PC-9 (cell line): ENCODE data around the gene RAD9A. TPM values are rescaled to one million over a fixed set of nuclear protein-coding genes. Genes with fewer than 3 reads are reported as not detected.

Source experiments
- BruUV-seq: library from RNA; stranded (reverse); fragments of 400-500 nt; replicated peaks from 2 replicates; lab custom pipeline; 2021; lab: Mats Ljungman, UMichigan
- CTCF ChIA-PET: fragments of 300-600 bp; sonication (Branson Sonifier 250); formaldehyde crosslinking; loops from one replicate; lab custom pipeline; 2022; ENCODE audit warnings: antibody characterized with exemption; lab: Charles Lee
- POLR2A ChIA-PET: fragments of 300-600 bp; sonication (Branson Sonifier 250); formaldehyde crosslinking; loops from one replicate; lab custom pipeline; 2022; ENCODE audit warnings: antibody characterized with exemption; ENCODE audit not compliant: unreplicated experiment; lab: Charles Lee
- DNase-seq, 2 experiments: peaks; one replicate each; pipeline versions ENCODE4 v3.0.0 to v3.0.0-alpha.2; 2015 to 2022; ENCODE audit warnings: mixed read lengths in 1 of 2
- H2AFZ ChIP-seq: fragments of 200-600 bp; sonication (generic); 2 replicates; pipeline ENCODE4 v1.8.1; 2017; ENCODE audit warnings: antibody characterized with exemption
- H3F3A ChIP-seq: fragments of 200-600 bp; sonication (generic); 2 replicates; pipeline ENCODE4 v1.8.1; 2017; ENCODE audit warnings: antibody characterized with exemption, mild to moderate bottlenecking, low read depth; ENCODE audit not compliant: insufficient read depth
- H3K27ac ChIP-seq: fragments of 200-600 bp; sonication (generic); 2 replicates; pipeline ENCODE4 v1.6.1; 2016; ENCODE audit warnings: mixed run types
- H3K27me3 ChIP-seq: fragments of 200-600 bp; sonication (generic); 2 replicates; pipeline ENCODE4 v1.6.1; 2016; ENCODE audit warnings: low read depth, mixed run types; ENCODE audit not compliant: insufficient read depth
- H3K36me3 ChIP-seq: fragments of 200-600 bp; sonication (generic); 2 replicates; pipeline ENCODE4 v1.6.1; 2016; ENCODE audit warnings: low read depth, mixed run types
- H3K4me1 ChIP-seq: fragments of 200-600 bp; sonication (generic); replicated peaks from 2 replicates; pipeline ENCODE4 v1.6.1; 2016; ENCODE audit warnings: mixed run types; ENCODE audit not compliant: insufficient read depth
- H3K4me2 ChIP-seq: fragments of 200-600 bp; sonication (generic); 2 replicates; pipeline ENCODE4 v1.6.1; 2017; ENCODE audit warnings: mixed run types
- H3K4me3 ChIP-seq: fragments of 200-600 bp; sonication (generic); 2 replicates; pipeline ENCODE4 v1.6.1; 2016; ENCODE audit warnings: mixed run types
- H3K79me2 ChIP-seq: fragments of 200-600 bp; sonication (generic); 2 replicates; pipeline ENCODE4 v1.6.1; 2017; ENCODE audit warnings: low read depth, mixed run types
- H3K9me2 ChIP-seq: fragments of 200-600 bp; sonication (generic); 2 replicates; pipeline ENCODE4 v1.8.1; 2017; ENCODE audit warnings: mild to moderate bottlenecking; ENCODE audit not compliant: insufficient read depth
- H3K9me3 ChIP-seq: fragments of 200-600 bp; sonication (generic); 2 replicates; pipeline ENCODE4 v1.8.1; 2016; ENCODE audit warnings: low read depth; ENCODE audit not compliant: insufficient read depth
- H4K20me1 ChIP-seq: fragments of 200-600 bp; sonication (generic); 2 replicates; pipeline ENCODE4 v1.8.1; 2017; ENCODE audit not compliant: insufficient read depth
- CTCF ChIP-seq: fragments of 200-600 bp; sonication (generic); conservative IDR thresholded peaks from 2 replicates; pipeline ENCODE4 v1.6.1; 2017; ENCODE audit warnings: mixed run types, antibody characterized with exemption, mild to moderate bottlenecking, moderate library complexity
- EZH2 ChIP-seq: fragments of 200-600 bp; sonication (generic); IDR thresholded peaks from 2 replicates; pipeline ENCODE4 v1.8.0; 2017; ENCODE audit warnings: antibody characterized with exemption, low read depth
- intact Hi-C: fragments of 100-400 bp; cut with micrococcal nuclease; formaldehyde crosslinking; loops from one replicate; pipeline ENCODE4 v1.10.0; 2022; ENCODE audit not compliant: unreplicated experiment
- total RNA-seq: library from RNA; stranded (reverse); gene quantifications from 2 replicates; pipeline ENCODE4 v1.2.3, GENCODE V29; 2021

RAD9A gene
- total RNA-seq, 1 experiment from 2014 or later = 62.8 TPM

DNA sequence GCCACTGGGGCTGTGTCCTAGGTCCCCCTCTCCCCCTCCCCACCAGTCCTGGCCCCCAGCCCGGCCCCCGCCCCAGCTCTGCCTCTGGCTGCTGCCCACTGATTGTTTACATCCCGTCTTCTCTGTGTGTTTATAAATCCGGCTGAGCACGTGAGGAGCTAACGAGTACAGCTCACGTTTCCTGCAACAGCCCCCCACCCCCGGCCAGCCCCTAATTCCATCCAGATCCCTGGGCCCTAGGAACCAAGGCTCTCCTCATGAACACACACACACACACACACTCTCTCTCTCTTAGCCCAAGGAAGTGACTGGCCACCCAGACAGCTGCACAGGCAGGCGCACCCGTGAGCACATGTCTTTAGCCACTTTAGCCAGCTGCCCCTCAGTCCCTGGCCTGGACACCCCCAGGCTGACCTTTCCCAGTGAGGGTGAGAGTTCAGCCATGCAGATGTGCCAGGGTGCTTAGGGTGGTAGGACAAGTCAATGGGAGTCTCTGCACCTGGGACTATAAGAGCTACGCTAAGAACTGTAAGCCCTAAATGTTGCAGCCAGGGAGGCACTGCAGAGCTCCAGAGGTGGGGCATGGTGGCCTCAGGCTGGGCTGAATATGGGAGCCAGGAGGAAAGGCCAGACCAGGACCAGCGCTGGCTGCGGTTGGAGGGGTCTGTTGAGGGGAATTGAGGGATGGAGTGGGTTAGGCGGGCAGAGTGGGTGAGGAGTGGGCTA lies 21.3 kb upstream of the RAD9A start:
- Histone ChIP-seq H4K20me1 (peaks cover 48% of the 10 kb centered on the region), H3K27ac (no peak overlapping the region), H3K4me2 (peak overlapping the region; percentile 23), H3K9me3 (no peaks in the 10 kb centered on the region), H3K36me3 (peaks cover 8% of the 10 kb centered on the region), H3K9me2 (no peaks in the 10 kb centered on the region), H3F3A (peaks cover 35% of the 10 kb centered on the region), H3K27me3 (no peaks in the 10 kb centered on the region), H2AFZ (no peak overlapping the region), H3K4me3 (no peak overlapping the region), H3K79me2 (peaks cover 60% of the 10 kb centered on the region), H3K4me1 (peaks cover 24% of the 10 kb centered on the region)
- POLR2A ChIA-PET = interaction anchor here (0.6 to 0.9 kb wide), 4 partner anchors 17 to 1246 kb away, joined by 4 to 8 read pairs (median 6); no protein-coding TSS in a partner anchor
- DNase-seq = no peak
- BruUV-seq = no TSS peak
- CTCF ChIA-PET = interaction anchor here (0.5 to 2.5 kb wide), 7 partner anchors 10 to 193 kb away, joined by 3 to 12 read pairs (median 7); no protein-coding TSS in a partner anchor
- no peak for TF ChIP-seq CTCF
- no peak for TF ChIP-seq EZH2
- intact Hi-C loops = loop anchor here (5.0 to 10.0 kb wide), 3 partner anchors 126 to 526 kb away; partner anchors contain the start of genes CDK2AP2, PITPNM1 and RCE1

- CTCF ChIA-PET = interaction anchor here (0.6 to 2.5 kb wide), 6 partner anchors 9 to 20 kb away, joined by 4 to 12 read pairs (median 8); no protein-coding TSS in a partner anchor
Measured at GRCh38 chr11:67371189-67371910, 20.4 kb upstream of the RAD9A start.

More at GRCh38 chr11:67371189-67371910, 20.4 kb upstream of the RAD9A start:
- Histone ChIP-seq H3K27ac (no peak overlapping the region), H3K4me2 (peak overlapping the region; percentile 94), H3K27me3 (no peaks in the 10 kb centered on the region), H2AFZ (no peak overlapping the region), H3K9me2 (no peaks in the 10 kb centered on the region), H3K36me3 (peaks cover 5% of the 10 kb centered on the region), H3F3A (peaks cover 38% of the 10 kb centered on the region), H3K79me2 (peaks cover 66% of the 10 kb centered on the region), H3K9me3 (no peaks in the 10 kb centered on the region), H3K4me1 (peaks cover 32% of the 10 kb centered on the region), H4K20me1 (peaks cover 48% of the 10 kb centered on the region), H3K4me3 (peak overlapping the region; percentile 87; the same call in 1 of the 2 replicates)
- BruUV-seq = TSS peak; percentile 40
- POLR2A ChIA-PET = interaction anchor here (0.7 to 1.4 kb wide), 4 partner anchors 17 to 203 kb away, joined by 5 to 7 read pairs (median 6); partner anchors contain the start of gene POLD4
- no peak for DNase-seq
- no peak for TF ChIP-seq EZH2
- peak; percentile 65 for TF ChIP-seq CTCF
- intact Hi-C loops = loop anchor here (5.0 to 10.0 kb wide), 3 partner anchors 127 to 527 kb away; partner anchors contain the start of genes CDK2AP2, PITPNM1 and RCE1
